ENCODE data around the gene GZMM. TPM values are rescaled to one million over a fixed set of nuclear protein-coding genes. Genes with fewer than 3 reads are reported as not detected.

Gene GZMM
- 0.35 TPM in 1 of 2 replicates, not detected in the other for total RNA-seq (2014; rRNA removed)
- percentile 28 among the genes with signal in this experiment for Bru-seq, nascent RNA
- BruChase-seq, experiment 1, labeled RNA remaining after a 6-hour chase, result percentile 64 among the genes with signal in this experiment
- percentile 49 among the genes with signal in this experiment for BruChase-seq, experiment 2, labeled RNA remaining after a 2-hour chase
- long read RNA-seq, result 0 reads

DNA sequence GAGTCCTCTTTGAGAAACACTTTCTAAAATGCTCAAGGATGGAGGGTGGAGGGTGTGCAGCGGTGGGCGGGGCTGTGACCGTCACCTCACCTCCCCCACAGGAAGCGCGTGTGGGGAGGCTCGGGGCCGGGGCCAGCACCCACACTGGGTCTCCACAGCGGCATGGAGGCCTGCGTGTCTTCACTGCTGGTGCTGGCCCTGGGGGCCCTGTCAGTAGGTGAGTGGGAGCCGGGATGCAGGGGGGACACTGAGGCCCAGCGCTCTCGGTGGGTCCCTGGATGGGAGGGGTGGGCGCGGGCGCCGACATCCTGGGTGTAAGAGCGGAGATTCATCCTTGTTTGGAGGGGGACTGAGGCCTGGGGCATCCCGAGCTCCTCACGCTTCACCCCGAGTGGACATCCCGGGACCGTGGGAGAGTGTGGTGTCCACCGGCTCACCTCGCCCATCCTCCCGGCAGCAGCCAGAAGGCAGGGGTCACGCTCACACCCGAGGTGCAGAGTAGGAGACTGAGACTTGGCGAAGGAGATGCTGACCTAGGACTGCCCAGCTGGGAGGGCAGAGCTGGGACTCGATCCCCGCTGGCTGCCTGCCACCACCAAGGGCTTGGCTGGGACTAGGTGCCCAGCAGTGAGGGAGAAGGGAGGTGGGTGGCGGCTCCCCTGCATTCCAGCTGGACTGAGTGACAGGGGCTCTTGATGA, at the start of gene GZMM:
GZMM (plus strand) TSS at position 144 of the 699 bp plus-strand sequence; CDS start at position 163, 19 bp downstream.
- ATAC-seq, result no peak
- intact Hi-C loops (cut with micrococcal nuclease), result no loop called here

DNA sequence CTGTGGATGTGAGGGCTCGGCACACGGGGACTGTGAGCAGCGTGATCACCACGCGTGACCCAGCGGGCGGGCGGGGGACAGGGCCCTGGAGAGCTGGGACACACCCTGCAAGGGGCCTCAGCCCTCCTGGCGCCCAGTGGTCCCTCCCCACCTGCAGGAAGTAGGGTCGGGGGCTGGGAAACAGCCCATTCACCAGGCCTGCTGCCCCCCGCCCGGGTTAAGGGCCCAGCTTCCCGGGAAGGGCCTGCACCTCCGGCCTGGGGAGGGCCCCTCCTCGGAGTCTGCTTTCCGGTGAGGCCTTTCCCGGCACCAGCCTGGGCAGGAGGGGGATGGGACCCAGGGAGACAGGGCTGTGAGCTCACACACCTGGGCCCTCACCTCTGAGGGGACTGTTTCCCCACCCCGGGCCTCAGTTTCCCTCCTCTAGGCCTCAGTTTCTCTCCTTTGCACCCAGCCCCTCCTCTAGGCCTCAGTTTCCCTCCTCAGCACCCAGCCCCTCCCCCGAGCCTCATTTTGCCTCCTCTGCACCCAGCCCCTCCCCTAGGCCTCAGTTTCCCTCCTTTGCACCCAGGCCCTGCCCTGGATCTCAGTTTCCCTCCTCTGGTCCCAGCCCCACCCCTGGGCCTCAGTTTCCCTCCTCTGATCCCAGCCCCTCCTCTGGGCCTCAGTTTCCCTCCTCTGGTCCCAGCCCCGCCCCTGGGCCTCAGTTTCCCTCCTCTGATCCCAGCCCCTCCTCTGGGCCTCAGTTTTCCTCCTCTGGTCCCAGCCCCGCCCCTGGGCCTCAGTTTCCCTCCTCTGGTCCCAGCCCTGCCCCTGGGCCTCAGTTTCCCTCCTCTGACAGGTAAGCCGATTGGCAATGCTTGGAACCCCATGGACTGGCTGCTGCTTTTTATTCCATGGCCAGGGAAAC, 49.4 kb upstream of the GZMM start:
- ChIA-PET POLR2A (ENCODE audit: unreplicated experiment) (no interaction called here), CTCF (no interaction called here)
- Histone ChIP-seq H3K4me1 (ENCODE audit: insufficient read depth, low read length) (no peaks in the 10 kb centered on the region), H4K20me1 (ENCODE audit: low read length) (no peaks in the 10 kb centered on the region), H3F3A (ENCODE audit: low read length, unreplicated experiment) (no peaks in the 10 kb centered on the region), H3K27me3 (ENCODE audit: low read length) (no peaks in the 10 kb centered on the region), H3K79me2 (ENCODE audit: low read length) (no peaks in the 10 kb centered on the region), H3K36me3 (ENCODE audit: low read depth, low read length) (no peaks in the 10 kb centered on the region), H3K9me3 (ENCODE audit: low read length) (no peaks in the 10 kb centered on the region), H3K27ac (ENCODE audit: low read length) (no peak overlapping the region), H3K9ac (ENCODE audit: low read length) (no peak overlapping the region), H3K4me3 (ENCODE audit: low read length) (no peak overlapping the region), H3K4me2 (ENCODE audit: low read length) (no peak overlapping the region), H3K9me2 (replicated peaks; ENCODE audit: low read length) (no peaks in the 10 kb centered on the region), H2AFZ (ENCODE audit: low read length) (no peak overlapping the region)
- DNase-seq (no peak), ATAC-seq (no peak)
- BruUV-seq (replicated peaks), result no TSS peak
- intact Hi-C loops (cut with micrococcal nuclease), result no loop called here
- TF ChIP-seq, protein P1, sequence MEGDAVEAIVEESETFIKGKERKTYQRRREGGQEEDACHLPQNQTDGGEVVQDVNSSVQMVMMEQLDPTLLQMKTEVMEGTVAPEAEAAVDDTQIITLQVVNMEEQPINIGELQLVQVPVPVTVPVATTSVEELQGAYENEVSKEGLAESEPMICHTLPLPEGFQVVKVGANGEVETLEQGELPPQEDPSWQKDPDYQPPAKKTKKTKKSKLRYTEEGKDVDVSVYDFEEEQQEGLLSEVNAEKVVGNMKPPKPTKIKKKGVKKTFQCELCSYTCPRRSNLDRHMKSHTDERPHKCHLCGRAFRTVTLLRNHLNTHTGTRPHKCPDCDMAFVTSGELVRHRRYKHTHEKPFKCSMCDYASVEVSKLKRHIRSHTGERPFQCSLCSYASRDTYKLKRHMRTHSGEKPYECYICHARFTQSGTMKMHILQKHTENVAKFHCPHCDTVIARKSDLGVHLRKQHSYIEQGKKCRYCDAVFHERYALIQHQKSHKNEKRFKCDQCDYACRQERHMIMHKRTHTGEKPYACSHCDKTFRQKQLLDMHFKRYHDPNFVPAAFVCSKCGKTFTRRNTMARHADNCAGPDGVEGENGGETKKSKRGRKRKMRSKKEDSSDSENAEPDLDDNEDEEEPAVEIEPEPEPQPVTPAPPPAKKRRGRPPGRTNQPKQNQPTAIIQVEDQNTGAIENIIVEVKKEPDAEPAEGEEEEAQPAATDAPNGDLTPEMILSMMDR (conservative IDR thresholded peaks at IDR 0.05; ENCODE audit: low read depth, low read length), result no peak
- TF ChIP-seq EZH2 (IDR thresholded peaks at IDR 0.05; ENCODE audit: low read length, unreplicated experiment), result no peak
- no peak for TF ChIP-seq EZH2phosphoT487 (IDR thresholded peaks at IDR 0.05; ENCODE audit: borderline replicate concordance, low read length)

More for the DNA sequence above, at the start of gene GZMM:
- DNase-seq, result no peak
- BruUV-seq (replicated peaks), result TSS peak; percentile 15
- TF ChIP-seq, protein P1 (conservative IDR thresholded peaks at IDR 0.05; ENCODE audit: low read depth, low read length), result no peak
- Histone ChIP-seq H3K4me1 (ENCODE audit: insufficient read depth, low read length) (no peaks in the 10 kb centered on the region), H3K4me3 (ENCODE audit: low read length) (no peak within 1 kb of the TSS), H3K9me2 (replicated peaks; ENCODE audit: low read length) (no peaks in the 10 kb centered on the region), H3K9ac (ENCODE audit: low read length) (no peak within 1 kb of the TSS), H3K36me3 (ENCODE audit: low read depth, low read length) (no peaks in the 10 kb centered on the region), H4K20me1 (ENCODE audit: low read length) (no peaks in the 10 kb centered on the region), H3K27me3 (ENCODE audit: low read length) (no peaks in the 10 kb centered on the region), H3K79me2 (ENCODE audit: low read length) (no peaks in the 10 kb centered on the region), H3K4me2 (ENCODE audit: low read length) (no peak within 1 kb of the TSS), H2AFZ (ENCODE audit: low read length) (no peak within 1 kb of the TSS), H3K27ac (ENCODE audit: low read length) (no peak within 1 kb of the TSS), H3K9me3 (ENCODE audit: low read length) (no peaks in the 10 kb centered on the region), H3F3A (ENCODE audit: low read length, unreplicated experiment) (no peaks in the 10 kb centered on the region)
- ChIA-PET POLR2A (ENCODE audit: unreplicated experiment) (no interaction called here), CTCF (no interaction called here)

Data from PC-3 (cell line).